ENCODE measurements around the gene ADAMTSL3. TPM values are rescaled to one million over a fixed set of nuclear protein-coding genes. Genes with fewer than 3 reads are reported as not detected.

The ADAMTSL3 gene
- total and polyA plus RNA-seq, 2 donors (not counting 1 experiment from before 2014, with no cell fraction given): 0.01 TPM; not detected in 1

- no peak overlapping the region for H3K27ac Mint-ChIP-seq
- no peak overlapping the region for H3K4me3 Mint-ChIP-seq
- H2AFZ ChIP-seq (ENCODE audit: insufficient read depth, low read depth, low read length, poor library complexity, severe bottlenecking): no peak overlapping the region
- H3K79me2 ChIP-seq (ENCODE audit: control insufficient read depth, insufficient read depth, low read length): no peaks in the 10 kb centered on the region
- peaks cover 0 to 5% (median 0%) of the 10 kb centered on the region in 3 donors for H3K9me3 ChIP-seq (ENCODE audit: control extremely low read depth in 1 of 3, control insufficient read depth in 2 of 3, insufficient read depth in 1 of 3, low read length in 2 of 3)
- ChIA-PET CTCF (no interaction called here), POLR2A (no interaction called here)
- H3K4me3 ChIP-seq (ENCODE audit: control extremely low read depth in 1 of 5, extremely low read depth in 1 of 5, insufficient read depth in 1 of 5, low read depth in 2 of 5, low read length in 4 of 5): no peak overlapping the region
- DNase-seq: no peak
- peaks cover 6% of the 10 kb centered on the region for H3K9me3 Mint-ChIP-seq (ENCODE audit: insufficient read depth)
- H3K36me3 ChIP-seq (replicated peaks in 1 of 2; ENCODE audit: control extremely low read depth in 1 of 2, control insufficient read depth in 1 of 2, extremely low read depth in 1 of 2, insufficient read depth in 2 of 2, low read length in 1 of 2): no peaks in the 10 kb centered on the region
- no peak overlapping the region for H3K9ac ChIP-seq (ENCODE audit: low read length)
- H3K4me2 ChIP-seq (replicated peaks; ENCODE audit: low read depth, low read length, poor library complexity, severe bottlenecking): no peak overlapping the region
- no peaks in the 10 kb centered on the region for H3K4me1 Mint-ChIP-seq
- TF ChIP-seq EZH2 (IDR thresholded peaks at IDR 0.05; ENCODE audit: borderline replicate concordance, insufficient read depth, low read depth, low read length, poor library complexity, severe bottlenecking) (no peak), CTCF (IDR thresholded peaks at IDR 0.05) (no peak)
- H3K27me3 Mint-ChIP-seq: no peaks in the 10 kb centered on the region
- no peaks in the 10 kb centered on the region for H3K27me3 ChIP-seq (replicated peaks in 1 of 4; ENCODE audit: control extremely low read depth in 1 of 4, control insufficient read depth in 3 of 4, insufficient read depth in 4 of 4, low read length in 3 of 4)
- H4K20me1 ChIP-seq (ENCODE audit: control insufficient read depth, insufficient read depth, low read length, poor library complexity, severe bottlenecking): no peaks in the 10 kb centered on the region
- ATAC-seq (ENCODE audit: low read depth): no peak
- intact Hi-C loops (cut with micrococcal nuclease): no loop called here
- no peaks in the 10 kb centered on the region for H3K4me1 ChIP-seq (ENCODE audit: control insufficient read depth in 2 of 2, insufficient read depth in 2 of 2, low read length in 2 of 2)
- 100% methylated on average over 5 of the region's 5 CpGs for WGBS (ENCODE audit: insufficient coverage)
- no peak overlapping the region for H3K27ac ChIP-seq (ENCODE audit: low read length in 2 of 2)
These were observed 108.4 kb downstream of the ADAMTSL3 start for GRCh38 chr15:83762367-83762766.

- Histone ChIP-seq H3K4me1 (ENCODE audit: control insufficient read depth in 2 of 2, insufficient read depth in 2 of 2, low read length in 2 of 2) (no peaks in the 10 kb centered on the region), H3K79me2 (ENCODE audit: control insufficient read depth, insufficient read depth, low read length) (no peaks in the 10 kb centered on the region), H3K9ac (ENCODE audit: low read length) (no peak overlapping the region), H3K27ac (ENCODE audit: low read length in 2 of 2) (no peak overlapping the region), H4K20me1 (ENCODE audit: control insufficient read depth, insufficient read depth, low read length, poor library complexity, severe bottlenecking) (no peaks in the 10 kb centered on the region), H2AFZ (ENCODE audit: insufficient read depth, low read depth, low read length, poor library complexity, severe bottlenecking) (no peak overlapping the region), H3K4me3 (ENCODE audit: control extremely low read depth in 1 of 5, extremely low read depth in 1 of 5, insufficient read depth in 1 of 5, low read depth in 2 of 5, low read length in 4 of 5) (no peak overlapping the region), H3K9me3 (ENCODE audit: control extremely low read depth in 1 of 3, control insufficient read depth in 2 of 3, insufficient read depth in 1 of 3, low read length in 2 of 3) (peaks cover 0 to 4% (median 0%) of the 10 kb centered on the region in 3 donors), H3K27me3 (replicated peaks in 1 of 4; ENCODE audit: control extremely low read depth in 1 of 4, control insufficient read depth in 3 of 4, insufficient read depth in 4 of 4, low read length in 3 of 4) (peaks cover 0 to 2% (median 0%) of the 10 kb centered on the region in 4 experiments), H3K36me3 (replicated peaks in 1 of 2; ENCODE audit: control extremely low read depth in 1 of 2, control insufficient read depth in 1 of 2, extremely low read depth in 1 of 2, insufficient read depth in 2 of 2, low read length in 1 of 2) (no peaks in the 10 kb centered on the region), H3K4me2 (replicated peaks; ENCODE audit: low read depth, low read length, poor library complexity, severe bottlenecking) (no peak overlapping the region)
- DNase-seq (no peak), ATAC-seq (ENCODE audit: low read depth) (no peak)
- no peaks in the 10 kb centered on the region for H3K27me3 Mint-ChIP-seq
- H3K4me1 Mint-ChIP-seq: no peaks in the 10 kb centered on the region
- 71% methylated on average over 4 of the region's 8 CpGs for WGBS (ENCODE audit: insufficient coverage)
- CTCF ChIA-PET: no interaction called here
- intact Hi-C loops (cut with micrococcal nuclease): no loop called here
- H3K27ac Mint-ChIP-seq: no peak overlapping the region
- no peak overlapping the region for H3K4me3 Mint-ChIP-seq
- peaks cover 2% of the 10 kb centered on the region for H3K9me3 Mint-ChIP-seq (ENCODE audit: insufficient read depth)
- TF ChIP-seq CTCF (IDR thresholded peaks at IDR 0.05): no peak
- no peak for TF ChIP-seq EZH2 (IDR thresholded peaks at IDR 0.05; ENCODE audit: borderline replicate concordance, insufficient read depth, low read depth, low read length, poor library complexity, severe bottlenecking)
- POLR2A ChIA-PET: no interaction called here
These were observed 110.4 kb downstream of the ADAMTSL3 start for GRCh38 chr15:83764201-83764838.
